Keratinocyte (primary cell): ENCODE data around the gene EPHA10. TPM values are rescaled to one million over a fixed set of nuclear protein-coding genes. Genes with fewer than 3 reads are reported as not detected.

Experiments used
- DNase-seq: peaks from one replicate; pipeline ENCODE4 v3.0.0-alpha.2; 2011; ENCODE audit warnings: low read depth, missing footprints, low spot score
- FAIRE-seq: peaks from 2 replicates; lab custom pipeline; 2011; peaks lifted over from hg19 to GRCh38; lab: Jason Lieb, UNC
- H2AFZ ChIP-seq: 2 replicates; pipeline ENCODE4 v1.6.0; 2012; ENCODE audit warnings: low read length, control low read depth, inconsistent platforms; ENCODE audit not compliant: control insufficient read depth
- H3K27ac ChIP-seq: 2 replicates; pipeline ENCODE4 v1.5.1; 2011; ENCODE audit warnings: low read length; ENCODE audit not compliant: control insufficient read depth, insufficient read depth
- H3K27me3 ChIP-seq: 3 replicates; pipeline ENCODE4 v1.6.0; 2011; ENCODE audit warnings: low read length; ENCODE audit not compliant: control insufficient read depth, insufficient read depth; ENCODE audit errors: extremely low read depth
- H3K36me3 ChIP-seq, 2 experiments: 2 replicates in 1 of 2; 3 replicates in 1 of 2; pipeline ENCODE4 v1.5.1; 2011; ENCODE audit warnings: low read length in 2 of 2, mild to moderate bottlenecking in 1 of 2; ENCODE audit not compliant: control insufficient read depth in 2 of 2, insufficient read depth in 2 of 2; ENCODE audit errors: extremely low read depth in 1 of 2
- H3K4me1 ChIP-seq: 3 replicates; pipeline ENCODE4 v1.5.1; 2011; ENCODE audit warnings: low read length; ENCODE audit not compliant: control insufficient read depth, insufficient read depth; ENCODE audit errors: extremely low read depth
- H3K4me2 ChIP-seq: 3 replicates; pipeline ENCODE4 v1.6.0; 2011; ENCODE audit warnings: low read depth, low read length; ENCODE audit not compliant: control insufficient read depth, insufficient read depth; ENCODE audit errors: extremely low read depth
- H3K4me3 ChIP-seq, 3 experiments: fragments of 200-600 bp in 1 of 3; sonication (generic) in 1 of 3; 2 replicates in 2 of 3; 3 replicates in 1 of 3; pipeline ENCODE4 v1.5.1; 2011 to 2016; ENCODE audit warnings: low read length in 3 of 3, mild to moderate bottlenecking in 3 of 3, control low read depth in 2 of 3, inconsistent platforms in 1 of 3, low read depth in 1 of 3, mixed read lengths in 1 of 3, mixed run types in 1 of 3, moderate library complexity in 1 of 3; ENCODE audit not compliant: control insufficient read depth in 2 of 3, insufficient read depth in 2 of 3; ENCODE audit errors: extremely low read depth in 1 of 3
- H3K79me2 ChIP-seq: 2 replicates; pipeline ENCODE4 v1.6.0; 2012; ENCODE audit warnings: low read length; ENCODE audit not compliant: control insufficient read depth, insufficient read depth
- H3K9ac ChIP-seq: 3 replicates; pipeline ENCODE4 v1.6.0; 2011; ENCODE audit warnings: low read length; ENCODE audit not compliant: control insufficient read depth, insufficient read depth; ENCODE audit errors: extremely low read depth
- H3K9me1 ChIP-seq: 3 replicates; pipeline ENCODE4 v1.6.0; 2011; ENCODE audit warnings: low read length; ENCODE audit not compliant: control insufficient read depth, insufficient read depth; ENCODE audit errors: extremely low read depth
- H3K9me3 ChIP-seq: 2 replicates; pipeline ENCODE4 v1.5.1; 2012; ENCODE audit warnings: low read depth, low read length; ENCODE audit not compliant: control insufficient read depth
- H4K20me1 ChIP-seq: 3 replicates; pipeline ENCODE4 v1.6.0; 2011; ENCODE audit warnings: low read length; ENCODE audit not compliant: control insufficient read depth, insufficient read depth; ENCODE audit errors: extremely low read depth
- CTCF ChIP-seq, 3 experiments: IDR thresholded peaks in 1 of 3; conservative IDR thresholded peaks in 1 of 3; optimal IDR thresholded peaks in 1 of 3; 2 replicates in 2 of 3; 3 replicates in 1 of 3; pipeline versions ENCODE3 to v1.5.1; 2011; ENCODE audit warnings: low read length in 3 of 3, mild to moderate bottlenecking in 3 of 3, moderate library complexity in 2 of 3, control low read depth in 1 of 3, inconsistent platforms in 1 of 3; ENCODE audit not compliant: insufficient read depth in 2 of 3; ENCODE audit errors: extremely low read depth in 1 of 3
- EZH2 ChIP-seq: IDR thresholded peaks from one replicate; pipeline ENCODE4 v1.6.1; 2012; ENCODE audit warnings: inconsistent platforms, mild to moderate bottlenecking, low read length, moderate library complexity
- dilution Hi-C: fragments of 300-500 bp; cut with MboI; formaldehyde crosslinking; loops from one replicate; pipeline ENCODE4 v1.7.0; 2020; ENCODE audit warnings: low sequenced_read_pairs; ENCODE audit not compliant: extremely low pct_ligation_motif_present
- polyA plus RNA-seq, 5 experiments: library from polyadenylated mRNA; depleted of rRNA in 3 of 5; stranded (reverse) in 3 of 5; stranded (forward) in 1 of 5; unstranded in 1 of 5; fragments of >200 nt; gene quantifications; 1 replicate in 1 of 5; 2 replicates in 3 of 5; 3 replicates in 1 of 5; pipeline versions ENCODE4 v1.2.1 to v1.2.3, GENCODE V29; 2011 to 2012; ENCODE audit warnings: missing spikeins in 2 of 5, low read depth in 1 of 5, low replicate concordance in 1 of 5

EPHA10 gene
- polyA plus RNA-seq, 1 donor (not counting 4 experiments of a cell fraction or from before 2014, with no cell fraction given): not detected

GRCh38 chr1:37734629-37735591 lies 30.0 kb downstream of the EPHA10 start:
- Histone ChIP-seq H3K79me2 (no peaks in the 10 kb centered on the region), H3K27ac (no peak overlapping the region), H3K4me2 (peak overlapping the region; percentile 32), H2AFZ (no peak overlapping the region), H3K27me3 (peaks cover 11% of the 10 kb centered on the region), H3K9me3 (no peaks in the 10 kb centered on the region), H3K36me3 (no peaks in the 10 kb centered on the region), H3K9ac (no peak overlapping the region), H3K9me1 (no peaks in the 10 kb centered on the region), H3K4me1 (peaks cover 8% of the 10 kb centered on the region), H4K20me1 (no peaks in the 10 kb centered on the region), H3K4me3 (peak overlapping the region in 1 of 3 experiments; percentile 8)
- TF ChIP-seq EZH2 (no peak), CTCF (optimal IDR thresholded peaks at IDR 0.05 in 1 of 3, IDR thresholded peaks at IDR 0.05 in 1 of 3, conservative IDR thresholded peaks at IDR 0.05 in 1 of 3; ENCODE audit: extremely low read depth in 1 of 3, insufficient read depth in 2 of 3, low read length in 3 of 3) (no peak)
- no peak for DNase-seq
- no peak for FAIRE-seq
- dilution Hi-C loops: no loop called here

- DNase-seq (no peak), FAIRE-seq (no peak)
- Histone ChIP-seq H3K4me2 (no peak overlapping the region), H2AFZ (no peak overlapping the region), H3K9me3 (no peaks in the 10 kb centered on the region), H3K4me3 (no peak overlapping the region), H3K9ac (no peak overlapping the region), H3K9me1 (no peaks in the 10 kb centered on the region), H3K79me2 (no peaks in the 10 kb centered on the region), H3K36me3 (no peaks in the 10 kb centered on the region), H3K27ac (no peak overlapping the region), H4K20me1 (no peaks in the 10 kb centered on the region), H3K4me1 (no peaks in the 10 kb centered on the region), H3K27me3 (peaks cover 34% of the 10 kb centered on the region)
- dilution Hi-C loops: no loop called here
- TF ChIP-seq EZH2 (no peak), CTCF (optimal IDR thresholded peaks at IDR 0.05 in 1 of 3, IDR thresholded peaks at IDR 0.05 in 1 of 3, conservative IDR thresholded peaks at IDR 0.05 in 1 of 3; ENCODE audit: extremely low read depth in 1 of 3, insufficient read depth in 2 of 3, low read length in 3 of 3) (no peak)
These were observed 32.7 kb downstream of the EPHA10 start for GRCh38 chr1:37732111-37732780.
